ENCODE measurements around the gene MACROD2. TPM values are rescaled to one million over a fixed set of nuclear protein-coding genes. Genes with fewer than 3 reads are reported as not detected.
"Not testable (repeated sequence)": the region's sequence is repeated elsewhere in the genome, so short reads cannot be mapped to it uniquely, and the experiment has no call there.

Gene MACROD2
- total RNA-seq, 1 donor from 2014 or later: 2.4 TPM

DNA sequence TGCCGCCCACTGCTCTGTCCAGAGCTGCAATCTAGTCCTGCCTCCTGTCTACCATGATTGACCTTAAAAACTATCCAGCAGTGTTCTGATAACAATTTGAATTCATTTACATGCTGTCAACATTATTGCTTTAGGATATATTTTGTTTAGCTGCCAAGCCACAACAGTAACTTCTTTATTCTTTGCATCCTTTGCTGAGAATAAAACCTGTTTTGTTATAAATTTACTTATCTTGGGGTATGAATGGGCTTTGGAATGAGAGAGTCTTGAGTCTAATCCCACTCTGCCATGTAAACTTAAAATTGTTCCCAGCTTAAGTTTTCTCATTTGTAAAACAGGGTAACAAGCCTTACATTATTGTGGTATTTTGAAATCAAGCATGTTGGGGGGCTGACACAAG lies 225.7 kb downstream of the MACROD2 start:
- Histone ChIP-seq H2AFZ (ENCODE audit: low read depth, low read length) (no peak overlapping the region), H3K79me2 (ENCODE audit: insufficient read depth, low read length) (no peaks in the 10 kb centered on the region), H3K36me3 (ENCODE audit: insufficient read depth, low read length) (no peaks in the 10 kb centered on the region), H3K9ac (ENCODE audit: low read length) (no peak overlapping the region), H3K27ac (ENCODE audit: low read depth, low read length) (no peak overlapping the region), H3K9me3 (ENCODE audit: insufficient read depth, low read depth, low read length) (no peaks in the 10 kb centered on the region), H3K27me3 (ENCODE audit: insufficient read depth, low read length) (no peaks in the 10 kb centered on the region), H4K20me1 (ENCODE audit: insufficient read depth, low read length) (no peaks in the 10 kb centered on the region), H3K4me1 (ENCODE audit: insufficient read depth, low read length) (no peaks in the 10 kb centered on the region), H3K4me2 (ENCODE audit: low read length) (no peak overlapping the region), H3K4me3 (ENCODE audit: insufficient read depth, low read depth, low read length) (no peak overlapping the region)
- TF ChIP-seq EZH2 (IDR thresholded peaks at IDR 0.05; ENCODE audit: insufficient read depth, low read length): no peak
- TF ChIP-seq, protein P1, sequence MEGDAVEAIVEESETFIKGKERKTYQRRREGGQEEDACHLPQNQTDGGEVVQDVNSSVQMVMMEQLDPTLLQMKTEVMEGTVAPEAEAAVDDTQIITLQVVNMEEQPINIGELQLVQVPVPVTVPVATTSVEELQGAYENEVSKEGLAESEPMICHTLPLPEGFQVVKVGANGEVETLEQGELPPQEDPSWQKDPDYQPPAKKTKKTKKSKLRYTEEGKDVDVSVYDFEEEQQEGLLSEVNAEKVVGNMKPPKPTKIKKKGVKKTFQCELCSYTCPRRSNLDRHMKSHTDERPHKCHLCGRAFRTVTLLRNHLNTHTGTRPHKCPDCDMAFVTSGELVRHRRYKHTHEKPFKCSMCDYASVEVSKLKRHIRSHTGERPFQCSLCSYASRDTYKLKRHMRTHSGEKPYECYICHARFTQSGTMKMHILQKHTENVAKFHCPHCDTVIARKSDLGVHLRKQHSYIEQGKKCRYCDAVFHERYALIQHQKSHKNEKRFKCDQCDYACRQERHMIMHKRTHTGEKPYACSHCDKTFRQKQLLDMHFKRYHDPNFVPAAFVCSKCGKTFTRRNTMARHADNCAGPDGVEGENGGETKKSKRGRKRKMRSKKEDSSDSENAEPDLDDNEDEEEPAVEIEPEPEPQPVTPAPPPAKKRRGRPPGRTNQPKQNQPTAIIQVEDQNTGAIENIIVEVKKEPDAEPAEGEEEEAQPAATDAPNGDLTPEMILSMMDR (IDR thresholded peaks at IDR 0.05; ENCODE audit: insufficient read depth, low read depth, low read length): no peak
- H3K9me3 Mint-ChIP-seq (ENCODE audit: unreplicated experiment): no peaks in the 10 kb centered on the region
- peaks cover 1% of the 10 kb centered on the region for H3K36me3 Mint-ChIP-seq (ENCODE audit: low read depth, unreplicated experiment)
- FAIRE-seq (no peak), DNase-seq (ENCODE audit: low read depth) (no peak)
- H3K27ac Mint-ChIP-seq (ENCODE audit: unreplicated experiment): no peak overlapping the region
- no peaks in the 10 kb centered on the region for H3K4me1 Mint-ChIP-seq (ENCODE audit: low read depth, unreplicated experiment)
- no peak overlapping the region for H3K4me3 Mint-ChIP-seq (ENCODE audit: unreplicated experiment)
- H3K27me3 Mint-ChIP-seq (ENCODE audit: low read depth, unreplicated experiment): no peaks in the 10 kb centered on the region

DNA sequence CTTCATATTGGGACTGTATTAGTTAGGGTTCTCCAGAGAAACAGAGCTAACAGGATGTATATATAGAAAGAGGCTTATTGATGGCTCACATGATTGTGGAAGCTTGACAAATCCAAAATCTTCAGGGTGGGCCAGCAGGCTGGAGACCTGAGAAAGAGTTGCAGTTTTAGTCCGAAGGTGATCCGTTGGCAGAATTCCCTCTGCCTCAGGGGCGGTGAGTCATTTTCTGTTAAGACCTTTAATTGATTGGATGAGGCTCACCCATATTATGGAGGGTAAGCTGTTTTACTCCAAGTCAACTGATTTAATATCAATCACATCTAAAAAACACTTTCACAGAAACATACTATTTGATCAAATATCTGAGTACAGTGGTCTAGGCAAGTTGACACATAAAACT lies 228.5 kb downstream of the MACROD2 start:
- H3K27ac Mint-ChIP-seq (ENCODE audit: unreplicated experiment): no peak overlapping the region
- no peak overlapping the region for H3K4me3 Mint-ChIP-seq (ENCODE audit: unreplicated experiment)
- H3K27ac ChIP-seq (ENCODE audit: low read depth, low read length): no peak overlapping the region
- H3K27me3 Mint-ChIP-seq (ENCODE audit: low read depth, unreplicated experiment): no peaks in the 10 kb centered on the region
- H3K9ac ChIP-seq (ENCODE audit: low read length): no peak overlapping the region
- no peak overlapping the region for H2AFZ ChIP-seq (ENCODE audit: low read depth, low read length)
- no peaks in the 10 kb centered on the region for H3K27me3 ChIP-seq (ENCODE audit: insufficient read depth, low read length)
- no peak for FAIRE-seq
- no peak overlapping the region for H3K4me2 ChIP-seq (ENCODE audit: low read length)
- no peaks in the 10 kb centered on the region for H3K36me3 ChIP-seq (ENCODE audit: insufficient read depth, low read length)
- TF ChIP-seq, protein P1 (IDR thresholded peaks at IDR 0.05; ENCODE audit: insufficient read depth, low read depth, low read length): no peak
- TF ChIP-seq EZH2 (IDR thresholded peaks at IDR 0.05; ENCODE audit: insufficient read depth, low read length): no peak
- H4K20me1 ChIP-seq (ENCODE audit: insufficient read depth, low read length): no peaks in the 10 kb centered on the region
- peaks cover 1% of the 10 kb centered on the region for H3K36me3 Mint-ChIP-seq (ENCODE audit: low read depth, unreplicated experiment)
- H3K9me3 ChIP-seq (ENCODE audit: insufficient read depth, low read depth, low read length): no peaks in the 10 kb centered on the region
- no peaks in the 10 kb centered on the region for H3K4me1 Mint-ChIP-seq (ENCODE audit: low read depth, unreplicated experiment)
- no peaks in the 10 kb centered on the region for H3K79me2 ChIP-seq (ENCODE audit: insufficient read depth, low read length)
- no peak for DNase-seq (ENCODE audit: low read depth)
- no peak overlapping the region for H3K4me3 ChIP-seq (ENCODE audit: insufficient read depth, low read depth, low read length)
- H3K9me3 Mint-ChIP-seq (ENCODE audit: unreplicated experiment): peaks cover 3% of the 10 kb centered on the region
- H3K4me1 ChIP-seq (ENCODE audit: insufficient read depth, low read length): no peaks in the 10 kb centered on the region

DNA sequence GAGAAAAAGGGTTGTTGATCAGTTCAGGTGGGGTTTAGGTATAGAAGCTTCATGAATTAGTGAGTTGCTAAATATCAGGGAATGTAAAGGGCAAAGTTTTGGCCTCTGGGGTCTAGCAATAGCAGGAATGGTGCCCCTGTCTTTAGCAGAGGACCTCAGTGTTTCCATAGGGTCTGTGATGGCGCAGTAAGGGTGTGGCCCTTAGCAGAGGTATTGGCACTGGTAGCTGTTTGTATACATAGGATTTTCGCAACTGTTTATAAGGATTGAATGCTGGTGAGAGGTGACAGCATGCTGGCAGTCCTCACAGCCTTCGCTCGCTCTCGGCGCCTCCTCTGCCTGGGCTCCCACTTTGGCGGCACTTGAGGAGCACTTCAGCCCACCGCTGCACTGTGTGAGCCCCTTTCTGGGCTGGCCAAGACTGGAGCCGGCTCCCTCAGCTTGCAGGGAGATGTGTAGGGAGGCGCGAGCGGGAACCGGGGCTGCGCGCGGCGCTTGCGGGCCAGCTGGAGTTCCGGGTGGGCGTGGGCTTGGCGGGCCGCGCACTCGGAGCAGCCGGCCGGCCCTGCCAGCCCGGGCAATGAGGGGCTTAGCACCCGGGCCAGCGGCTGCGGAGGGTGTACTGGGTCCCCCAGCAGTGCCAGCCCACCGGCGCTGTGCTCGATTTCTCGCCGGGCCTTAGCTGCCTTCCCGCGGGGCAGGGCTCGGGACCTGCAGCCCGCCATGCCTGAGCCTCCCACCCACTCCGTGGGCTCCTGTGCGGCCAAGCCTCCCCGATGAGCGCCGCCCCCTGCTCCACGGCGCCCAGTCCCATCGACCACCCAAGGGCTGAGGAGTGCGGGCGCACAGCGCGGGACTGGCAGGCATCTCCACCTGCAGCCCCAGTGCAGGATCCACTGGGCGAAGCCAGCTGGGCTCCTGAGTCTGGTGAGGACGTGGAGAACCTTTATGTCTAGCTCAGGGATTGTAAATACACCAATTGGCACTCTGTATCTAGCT lies 231.0 kb downstream of the MACROD2 start:
- H3K36me3 Mint-ChIP-seq (ENCODE audit: low read depth, unreplicated experiment); H3K4me1 Mint-ChIP-seq (ENCODE audit: low read depth, unreplicated experiment); H4K20me1 ChIP-seq (ENCODE audit: insufficient read depth, low read length); H3K27me3 ChIP-seq (ENCODE audit: insufficient read depth, low read length); DNase-seq (ENCODE audit: low read depth); FAIRE-seq; H3K9me3 ChIP-seq (ENCODE audit: insufficient read depth, low read depth, low read length); H3K36me3 ChIP-seq (ENCODE audit: insufficient read depth, low read length); H3K9ac ChIP-seq (ENCODE audit: low read length); H3K4me1 ChIP-seq (ENCODE audit: insufficient read depth, low read length); H3K4me3 Mint-ChIP-seq (ENCODE audit: unreplicated experiment); H2AFZ ChIP-seq (ENCODE audit: low read depth, low read length); H3K27ac ChIP-seq (ENCODE audit: low read depth, low read length); H3K9me3 Mint-ChIP-seq (ENCODE audit: unreplicated experiment); H3K27ac Mint-ChIP-seq (ENCODE audit: unreplicated experiment); H3K79me2 ChIP-seq (ENCODE audit: insufficient read depth, low read length); H3K27me3 Mint-ChIP-seq (ENCODE audit: low read depth, unreplicated experiment); H3K4me3 ChIP-seq (ENCODE audit: insufficient read depth, low read depth, low read length): not testable (repeated sequence)
- peak overlapping the region; percentile 64 for H3K4me2 ChIP-seq (ENCODE audit: low read length)
